GM12865 (cell line): ENCODE measurements around the gene SOX15.

Source experiments
- DNase-seq: peaks from one replicate; pipeline ENCODE4 v3.0.0; 2010; ENCODE audit warnings: low read depth
- H3K4me3 ChIP-seq: 2 replicates; pipeline ENCODE4 v1.5.1; 2011; ENCODE audit warnings: mild to moderate bottlenecking, low read depth, low read length, control low read depth
- TF ChIP-seq, protein P1 (sequence below): IDR thresholded peaks from 2 replicates; pipeline ENCODE4 v1.5.1; 2011; ENCODE audit warnings: low read length, control low read depth, low read depth, inconsistent platforms; ENCODE audit not compliant: insufficient read depth; ENCODE audit errors: missing control alignments

Gene SOX15

DNA sequence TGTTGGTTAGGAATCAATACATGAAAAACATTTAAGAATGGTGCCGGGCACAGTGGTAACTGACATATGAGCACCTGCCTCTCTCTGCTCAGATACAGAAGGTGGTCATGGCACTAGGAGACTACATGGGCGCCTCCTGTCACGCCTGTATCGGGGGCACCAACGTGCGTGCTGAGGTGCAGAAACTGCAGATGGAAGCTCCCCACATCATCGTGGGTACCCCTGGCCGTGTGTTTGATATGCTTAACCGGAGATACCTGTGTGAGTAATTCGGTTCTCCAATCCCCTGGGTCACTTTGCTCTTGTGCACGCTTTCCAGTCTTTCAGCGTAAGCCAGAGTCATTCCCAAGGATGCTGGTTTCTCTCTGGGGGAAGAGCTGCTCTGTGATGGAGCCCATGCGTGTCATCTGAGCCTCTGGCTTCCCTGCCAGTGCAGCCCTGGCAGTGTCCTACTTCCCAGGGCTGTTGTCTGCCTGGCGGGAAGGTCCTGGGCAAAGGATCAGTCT is 13.4 kb downstream of the SOX15 start:
- H3K4me3 ChIP-seq, result no peak overlapping the region
- DNase-seq, result no peak
- TF ChIP-seq, protein P1, sequence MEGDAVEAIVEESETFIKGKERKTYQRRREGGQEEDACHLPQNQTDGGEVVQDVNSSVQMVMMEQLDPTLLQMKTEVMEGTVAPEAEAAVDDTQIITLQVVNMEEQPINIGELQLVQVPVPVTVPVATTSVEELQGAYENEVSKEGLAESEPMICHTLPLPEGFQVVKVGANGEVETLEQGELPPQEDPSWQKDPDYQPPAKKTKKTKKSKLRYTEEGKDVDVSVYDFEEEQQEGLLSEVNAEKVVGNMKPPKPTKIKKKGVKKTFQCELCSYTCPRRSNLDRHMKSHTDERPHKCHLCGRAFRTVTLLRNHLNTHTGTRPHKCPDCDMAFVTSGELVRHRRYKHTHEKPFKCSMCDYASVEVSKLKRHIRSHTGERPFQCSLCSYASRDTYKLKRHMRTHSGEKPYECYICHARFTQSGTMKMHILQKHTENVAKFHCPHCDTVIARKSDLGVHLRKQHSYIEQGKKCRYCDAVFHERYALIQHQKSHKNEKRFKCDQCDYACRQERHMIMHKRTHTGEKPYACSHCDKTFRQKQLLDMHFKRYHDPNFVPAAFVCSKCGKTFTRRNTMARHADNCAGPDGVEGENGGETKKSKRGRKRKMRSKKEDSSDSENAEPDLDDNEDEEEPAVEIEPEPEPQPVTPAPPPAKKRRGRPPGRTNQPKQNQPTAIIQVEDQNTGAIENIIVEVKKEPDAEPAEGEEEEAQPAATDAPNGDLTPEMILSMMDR, result no peak

DNA sequence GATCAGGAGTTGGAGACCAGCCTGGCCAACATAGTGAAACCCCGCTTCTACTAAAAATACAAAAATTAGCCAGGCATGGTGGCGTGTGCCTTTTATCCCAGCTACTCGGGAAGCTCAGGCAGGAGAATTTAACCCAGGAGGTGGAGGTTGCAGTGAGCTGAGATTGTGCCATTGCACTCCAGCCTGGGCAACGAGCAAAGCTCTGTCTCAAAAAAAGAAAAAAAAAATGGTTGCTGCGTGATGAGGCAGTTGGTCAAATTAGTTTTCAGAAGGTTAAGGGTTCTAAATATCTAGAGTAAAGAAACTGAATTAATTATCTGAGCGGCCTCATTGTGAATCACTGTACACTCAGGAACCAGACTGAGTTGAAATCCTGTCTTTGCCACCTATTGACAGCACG is 13.9 kb downstream of the SOX15 start:
- no peak overlapping the region for H3K4me3 ChIP-seq
- TF ChIP-seq, protein P1, result no peak
- no peak for DNase-seq

DNA sequence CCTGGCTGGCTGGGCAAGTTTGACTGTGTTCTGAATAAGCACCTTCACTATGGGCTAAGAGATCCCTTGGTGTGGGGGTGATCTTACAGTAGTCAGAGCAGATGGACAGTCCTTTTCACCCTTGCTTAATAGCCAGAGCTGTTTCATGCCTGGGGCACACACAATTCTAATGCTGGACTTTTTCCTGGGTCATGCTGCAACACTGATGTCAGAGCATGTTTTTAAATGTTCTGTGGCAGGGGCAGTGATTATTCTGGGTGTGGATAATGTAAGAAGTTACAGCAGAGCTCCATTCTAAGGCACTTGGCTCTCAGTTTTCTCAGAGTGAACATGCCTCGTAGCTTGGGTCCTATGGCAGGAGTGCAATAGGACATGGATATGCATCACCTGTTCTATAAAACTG is 14.4 kb downstream of the SOX15 start:
- peak overlapping the region; percentile 7; the same call in 1 of the 2 replicates for H3K4me3 ChIP-seq
- TF ChIP-seq, protein P1, result no peak
- no peak for DNase-seq

DNA sequence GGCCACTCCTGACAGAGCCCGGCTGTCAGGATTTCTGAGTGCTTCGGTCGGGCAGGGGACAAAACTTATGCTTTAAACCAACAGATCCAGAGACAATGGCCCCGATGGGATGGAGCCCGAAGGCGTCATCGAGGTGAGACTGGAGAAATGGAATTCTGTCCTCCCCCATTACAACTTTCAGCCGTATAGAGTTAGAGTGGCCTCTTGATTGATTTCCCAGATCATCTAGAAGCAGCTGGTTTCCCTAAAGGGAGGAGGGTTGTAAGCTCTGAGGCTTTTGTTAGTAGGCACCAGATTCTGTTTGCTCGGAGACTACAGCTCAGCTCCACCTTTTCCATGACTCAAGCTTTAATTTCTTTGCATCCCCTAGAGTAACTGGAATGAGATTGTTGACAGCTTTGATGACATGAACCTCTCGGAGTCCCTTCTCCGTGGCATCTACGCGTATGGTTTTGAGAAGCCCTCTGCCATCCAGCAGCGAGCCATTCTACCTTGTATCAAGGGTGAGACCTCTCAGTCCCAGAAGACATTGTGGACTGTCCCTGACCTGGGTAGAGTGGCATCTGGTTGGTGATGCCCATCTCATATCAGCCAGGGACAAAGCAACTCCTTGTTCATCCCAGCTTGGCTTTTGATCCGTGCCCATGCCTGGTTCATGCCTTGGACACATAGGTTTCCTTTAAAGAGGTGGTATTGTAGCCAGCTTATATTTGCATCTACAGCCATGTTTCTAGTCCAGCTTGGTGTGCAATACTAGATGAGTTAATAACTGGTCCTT is 15.5 kb downstream of the SOX15 start:
- peak overlapping the region; percentile 95 for H3K4me3 ChIP-seq
- no peak for DNase-seq
- TF ChIP-seq, protein P1, result no peak

DNA sequence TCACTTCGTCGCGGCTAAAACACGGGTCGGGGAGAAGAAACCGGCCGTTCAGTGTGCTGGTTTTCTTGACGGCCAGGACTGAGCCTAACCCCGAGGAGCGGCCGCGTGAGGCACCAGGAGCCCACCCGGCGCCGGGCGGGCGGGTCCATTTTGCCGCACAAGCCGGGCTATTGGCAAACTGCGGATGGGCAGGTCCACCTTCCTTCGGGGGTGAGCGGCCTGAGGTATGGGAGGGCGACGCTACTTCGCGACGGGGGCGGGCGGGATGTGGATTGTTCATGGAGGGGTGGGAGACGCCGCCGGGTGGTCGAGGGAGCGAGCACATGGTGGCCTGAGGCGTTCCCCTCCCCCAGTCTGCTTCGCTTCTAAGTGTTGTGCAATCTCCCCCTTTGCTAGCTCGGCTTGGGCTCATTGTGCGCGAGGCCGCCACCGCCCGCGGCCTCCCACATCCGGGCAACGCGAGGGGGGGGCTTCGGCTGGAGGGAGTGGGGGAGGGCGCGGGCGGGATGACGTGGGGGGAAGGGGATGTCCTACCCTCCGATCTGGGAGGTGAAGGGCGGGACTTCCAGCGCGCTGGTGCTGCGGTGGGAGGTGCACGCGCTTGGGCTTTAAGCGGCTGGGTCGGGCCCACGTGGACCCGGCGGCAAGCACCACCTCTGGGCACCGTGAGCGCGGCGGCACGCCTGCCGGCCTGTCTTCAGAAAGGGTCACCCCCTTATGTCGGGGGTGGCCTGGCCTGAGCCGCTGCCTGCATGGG is 16.4 kb downstream of the SOX15 start:
- peak overlapping the region; percentile 95 for H3K4me3 ChIP-seq
- peak; percentile 95 for DNase-seq
- TF ChIP-seq, protein P1, result no peak

DNA sequence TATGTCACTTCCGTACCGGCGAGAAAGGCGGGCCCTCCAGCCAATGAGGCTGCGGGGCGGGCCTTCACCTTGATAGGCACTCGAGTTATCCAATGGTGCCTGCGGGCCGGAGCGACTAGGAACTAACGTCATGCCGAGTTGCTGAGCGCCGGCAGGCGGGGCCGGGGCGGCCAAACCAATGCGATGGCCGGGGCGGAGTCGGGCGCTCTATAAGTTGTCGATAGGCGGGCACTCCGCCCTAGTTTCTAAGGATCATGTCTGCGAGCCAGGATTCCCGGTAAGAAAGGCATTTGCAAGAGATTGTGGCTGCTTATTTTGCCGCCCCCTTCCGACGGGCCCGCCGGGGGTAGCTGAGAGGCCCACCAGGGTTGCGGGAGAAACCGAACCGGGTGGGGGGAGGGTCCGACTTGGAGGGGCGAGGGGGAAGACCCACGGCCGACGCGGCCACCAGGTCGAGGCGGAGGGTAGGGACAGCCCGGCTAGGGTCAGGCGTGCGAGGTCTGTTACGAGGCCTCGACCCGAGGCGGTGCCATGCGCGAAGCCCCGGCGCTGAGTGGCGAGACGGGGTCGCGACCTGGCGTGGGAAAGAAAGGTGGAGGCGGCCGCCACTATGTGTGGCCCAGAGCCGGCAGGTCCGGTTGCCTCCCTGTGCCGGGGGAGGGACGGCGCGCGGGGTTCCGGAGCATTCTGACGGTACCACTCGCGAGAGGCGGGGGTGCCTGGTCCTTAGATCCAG is 17.1 kb downstream of the SOX15 start:
- TF ChIP-seq, protein P1, result no peak

More for the DNA sequence above, 17.1 kb downstream of the SOX15 start:
- peak overlapping the region; percentile 95 for H3K4me3 ChIP-seq
- peak; percentile 99 for DNase-seq
